ENCODE measurements around the gene COMMD1. TPM values are rescaled to one million over a fixed set of nuclear protein-coding genes. Genes with fewer than 3 reads are reported as not detected.

Gene COMMD1
- polyA plus RNA-seq, 1 donor (not counting 4 experiments of a cell fraction or from before 2014, with no cell fraction given) = 44.8 TPM

DNA sequence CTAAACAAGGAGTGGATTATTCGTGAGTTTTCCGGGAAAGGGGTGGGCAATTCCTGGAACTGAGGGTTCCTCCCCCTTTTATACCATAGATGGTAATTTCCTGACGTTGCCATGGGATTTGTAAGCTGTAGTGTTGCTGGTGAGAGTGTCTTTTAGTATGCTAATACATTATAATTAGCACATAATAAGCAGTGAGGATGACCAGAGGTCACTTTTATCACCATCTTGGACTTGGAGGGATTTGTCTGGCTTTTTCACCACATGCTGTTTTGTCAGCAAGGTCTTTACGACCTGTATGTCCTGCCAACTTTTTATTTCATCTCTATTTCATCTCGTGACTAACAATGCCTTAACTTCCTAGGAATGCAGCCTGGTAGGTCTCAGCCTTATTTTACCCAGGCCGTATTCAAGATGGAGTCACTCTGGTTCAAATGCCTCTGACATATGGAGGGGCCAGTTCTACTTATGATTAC, 165.7 kb downstream of the COMMD1 start:
- H3K27ac ChIP-seq (ENCODE audit: control insufficient read depth, insufficient read depth, low read length) = no peak overlapping the region
- H3K9me3 ChIP-seq (ENCODE audit: control insufficient read depth, low read depth, low read length) = peaks cover 6% of the 10 kb centered on the region
- H3K9ac ChIP-seq (ENCODE audit: control insufficient read depth, extremely low read depth, insufficient read depth, low read length) = no peak overlapping the region
- H3K4me3 ChIP-seq (ENCODE audit: control insufficient read depth in 2 of 3, extremely low read depth in 1 of 3, insufficient read depth in 2 of 3, low read depth in 1 of 3, low read length in 3 of 3) = no peak overlapping the region
- H3K27me3 ChIP-seq (ENCODE audit: control insufficient read depth, extremely low read depth, insufficient read depth, low read length) = no peaks in the 10 kb centered on the region
- DNase-seq (ENCODE audit: low read depth, low spot score) = no peak
- no peaks in the 10 kb centered on the region for H3K79me2 ChIP-seq (ENCODE audit: control insufficient read depth, insufficient read depth, low read length)
- H2AFZ ChIP-seq (ENCODE audit: control insufficient read depth, low read length) = no peak overlapping the region
- dilution Hi-C loops (cut with MboI; ENCODE audit: extremely low pct_ligation_motif_present, low sequenced_read_pairs) = no loop called here
- no peak for FAIRE-seq
- H3K9me1 ChIP-seq (ENCODE audit: control insufficient read depth, extremely low read depth, insufficient read depth, low read length) = no peaks in the 10 kb centered on the region
- no peaks in the 10 kb centered on the region for H3K4me1 ChIP-seq (ENCODE audit: control insufficient read depth, extremely low read depth, insufficient read depth, low read length)
- TF ChIP-seq, protein P1, sequence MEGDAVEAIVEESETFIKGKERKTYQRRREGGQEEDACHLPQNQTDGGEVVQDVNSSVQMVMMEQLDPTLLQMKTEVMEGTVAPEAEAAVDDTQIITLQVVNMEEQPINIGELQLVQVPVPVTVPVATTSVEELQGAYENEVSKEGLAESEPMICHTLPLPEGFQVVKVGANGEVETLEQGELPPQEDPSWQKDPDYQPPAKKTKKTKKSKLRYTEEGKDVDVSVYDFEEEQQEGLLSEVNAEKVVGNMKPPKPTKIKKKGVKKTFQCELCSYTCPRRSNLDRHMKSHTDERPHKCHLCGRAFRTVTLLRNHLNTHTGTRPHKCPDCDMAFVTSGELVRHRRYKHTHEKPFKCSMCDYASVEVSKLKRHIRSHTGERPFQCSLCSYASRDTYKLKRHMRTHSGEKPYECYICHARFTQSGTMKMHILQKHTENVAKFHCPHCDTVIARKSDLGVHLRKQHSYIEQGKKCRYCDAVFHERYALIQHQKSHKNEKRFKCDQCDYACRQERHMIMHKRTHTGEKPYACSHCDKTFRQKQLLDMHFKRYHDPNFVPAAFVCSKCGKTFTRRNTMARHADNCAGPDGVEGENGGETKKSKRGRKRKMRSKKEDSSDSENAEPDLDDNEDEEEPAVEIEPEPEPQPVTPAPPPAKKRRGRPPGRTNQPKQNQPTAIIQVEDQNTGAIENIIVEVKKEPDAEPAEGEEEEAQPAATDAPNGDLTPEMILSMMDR (optimal IDR thresholded peaks at IDR 0.05 in 1 of 3, IDR thresholded peaks at IDR 0.05 in 1 of 3, conservative IDR thresholded peaks at IDR 0.05 in 1 of 3; ENCODE audit: extremely low read depth in 1 of 3, insufficient read depth in 2 of 3, low read length in 3 of 3) = no peak
- no peak for TF ChIP-seq EZH2 (IDR thresholded peaks at IDR 0.05; ENCODE audit: low read length)
- no peaks in the 10 kb centered on the region for H3K36me3 ChIP-seq (ENCODE audit: control insufficient read depth in 2 of 2, extremely low read depth in 1 of 2, insufficient read depth in 2 of 2, low read length in 2 of 2)
- no peaks in the 10 kb centered on the region for H4K20me1 ChIP-seq (ENCODE audit: control insufficient read depth, extremely low read depth, insufficient read depth, low read length)
- no peak overlapping the region for H3K4me2 ChIP-seq (ENCODE audit: control insufficient read depth, extremely low read depth, insufficient read depth, low read depth, low read length)

DNA sequence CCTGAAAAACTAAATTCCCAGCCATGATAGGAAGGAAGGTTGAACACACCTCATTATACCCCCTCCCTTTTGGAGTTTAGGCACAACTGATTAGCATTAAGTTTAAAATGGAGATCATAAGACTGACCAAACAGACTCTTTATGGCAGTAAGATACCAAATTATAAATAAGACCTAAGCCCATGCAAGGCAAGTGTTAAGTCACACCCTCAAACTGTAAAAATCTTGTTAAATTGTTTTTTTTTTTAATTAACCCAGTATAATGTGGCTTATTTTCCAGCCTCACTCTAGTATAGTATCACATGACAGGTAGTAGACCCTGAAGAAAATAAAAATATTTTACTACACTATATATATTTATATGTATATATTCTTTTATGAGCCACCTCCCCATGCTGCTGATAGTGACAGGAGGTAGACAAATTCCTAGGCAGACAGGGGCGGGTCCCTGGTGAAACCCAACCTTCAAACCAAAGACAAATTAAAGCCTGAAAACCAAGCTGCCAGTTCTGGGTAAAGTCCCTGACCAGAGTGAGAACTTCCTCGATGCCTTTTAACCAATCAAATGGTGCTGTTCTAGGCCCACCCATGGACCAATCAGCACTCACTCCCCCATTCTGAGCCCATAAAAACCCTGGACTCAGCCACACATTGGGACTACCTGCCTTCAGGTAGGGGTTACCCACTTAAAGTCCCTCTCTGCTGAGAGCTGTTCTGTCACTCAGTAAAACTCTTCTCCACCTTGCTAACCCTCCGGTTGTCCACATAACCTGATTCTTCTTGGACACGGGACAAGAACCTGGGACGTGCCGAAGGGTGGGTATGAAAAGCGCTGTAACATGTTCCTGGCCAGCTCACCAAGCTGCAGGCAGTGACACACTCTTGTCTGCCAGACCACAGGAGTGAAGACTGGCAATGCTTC, 166.5 kb downstream of the COMMD1 start:
- peaks cover 6% of the 10 kb centered on the region for H3K9me3 ChIP-seq (ENCODE audit: control insufficient read depth, low read depth, low read length)
- H3K9ac ChIP-seq (ENCODE audit: control insufficient read depth, extremely low read depth, insufficient read depth, low read length) = no peak overlapping the region
- H3K4me3 ChIP-seq (ENCODE audit: control insufficient read depth in 2 of 3, extremely low read depth in 1 of 3, insufficient read depth in 2 of 3, low read depth in 1 of 3, low read length in 3 of 3) = no peak overlapping the region
- H3K36me3 ChIP-seq (ENCODE audit: control insufficient read depth in 2 of 2, extremely low read depth in 1 of 2, insufficient read depth in 2 of 2, low read length in 2 of 2) = no peaks in the 10 kb centered on the region
- no peak for FAIRE-seq
- no peaks in the 10 kb centered on the region for H4K20me1 ChIP-seq (ENCODE audit: control insufficient read depth, extremely low read depth, insufficient read depth, low read length)
- TF ChIP-seq, protein P1 (optimal IDR thresholded peaks at IDR 0.05 in 1 of 3, IDR thresholded peaks at IDR 0.05 in 1 of 3, conservative IDR thresholded peaks at IDR 0.05 in 1 of 3; ENCODE audit: extremely low read depth in 1 of 3, insufficient read depth in 2 of 3, low read length in 3 of 3) = no peak
- no peak for TF ChIP-seq EZH2 (IDR thresholded peaks at IDR 0.05; ENCODE audit: low read length)
- no peaks in the 10 kb centered on the region for H3K4me1 ChIP-seq (ENCODE audit: control insufficient read depth, extremely low read depth, insufficient read depth, low read length)
- H2AFZ ChIP-seq (ENCODE audit: control insufficient read depth, low read length) = no peak overlapping the region
- no peak overlapping the region for H3K4me2 ChIP-seq (ENCODE audit: control insufficient read depth, extremely low read depth, insufficient read depth, low read depth, low read length)
- H3K79me2 ChIP-seq (ENCODE audit: control insufficient read depth, insufficient read depth, low read length) = no peaks in the 10 kb centered on the region
- no peaks in the 10 kb centered on the region for H3K27me3 ChIP-seq (ENCODE audit: control insufficient read depth, extremely low read depth, insufficient read depth, low read length)
- no peak overlapping the region for H3K27ac ChIP-seq (ENCODE audit: control insufficient read depth, insufficient read depth, low read length)
- H3K9me1 ChIP-seq (ENCODE audit: control insufficient read depth, extremely low read depth, insufficient read depth, low read length) = no peaks in the 10 kb centered on the region
- no peak for DNase-seq (ENCODE audit: low read depth, low spot score)
- dilution Hi-C loops (cut with MboI; ENCODE audit: extremely low pct_ligation_motif_present, low sequenced_read_pairs) = no loop called here
